GM18520 (cell line): ENCODE measurements around the gene CCDC71.

Experiments
- ATAC-seq: cut with Tn5 transposase; IDR thresholded peaks from one replicate; pipeline ENCODE4 v1.9.1; 2021; ENCODE audit not compliant: unreplicated experiment

Gene CCDC71

DNA sequence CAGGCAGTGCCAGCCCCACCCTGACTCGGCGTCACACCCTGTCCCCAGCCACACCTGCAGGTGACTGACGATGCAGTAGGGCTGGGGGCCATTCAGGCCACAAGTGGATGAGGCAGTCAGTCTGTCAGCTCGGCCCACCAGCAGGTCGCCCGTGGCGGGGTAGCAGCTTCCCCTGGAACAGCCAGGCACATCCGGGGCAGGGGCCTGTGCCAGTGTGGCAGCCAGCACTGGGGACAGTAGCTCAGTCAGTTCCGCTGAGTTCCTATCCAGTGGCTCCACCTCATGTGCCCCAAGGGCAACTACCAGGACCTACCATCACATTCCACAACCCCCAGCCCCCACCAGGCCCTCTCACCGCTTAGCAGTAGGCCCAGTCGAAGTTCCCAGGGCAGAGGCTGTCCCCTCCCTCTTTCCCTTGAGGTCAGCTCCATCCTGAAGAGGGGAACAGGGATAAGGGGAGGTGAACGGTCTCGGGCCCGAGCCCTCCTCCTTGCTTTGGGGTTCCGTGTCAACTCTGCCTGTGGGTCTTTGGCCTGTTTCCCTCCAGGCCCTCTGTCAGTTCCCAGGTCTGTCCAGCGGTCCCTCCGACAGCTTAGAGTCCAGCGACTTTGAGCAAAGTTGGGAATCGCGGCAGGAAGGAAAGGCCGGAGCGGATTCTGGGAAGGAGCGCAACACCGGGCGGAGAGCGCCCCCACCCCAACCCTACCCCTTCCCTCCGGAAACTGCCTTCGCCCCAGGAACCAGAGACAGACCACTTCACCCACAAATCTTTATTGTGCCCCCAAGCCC is 33.5 kb downstream of the CCDC71 start, which contains the start of gene LAMB2:
LAMB2 (minus strand) TSS at position 614 of the 789 bp plus-strand sequence; CDS start at position 431, 183 bp downstream.
- ATAC-seq = no peak

DNA sequence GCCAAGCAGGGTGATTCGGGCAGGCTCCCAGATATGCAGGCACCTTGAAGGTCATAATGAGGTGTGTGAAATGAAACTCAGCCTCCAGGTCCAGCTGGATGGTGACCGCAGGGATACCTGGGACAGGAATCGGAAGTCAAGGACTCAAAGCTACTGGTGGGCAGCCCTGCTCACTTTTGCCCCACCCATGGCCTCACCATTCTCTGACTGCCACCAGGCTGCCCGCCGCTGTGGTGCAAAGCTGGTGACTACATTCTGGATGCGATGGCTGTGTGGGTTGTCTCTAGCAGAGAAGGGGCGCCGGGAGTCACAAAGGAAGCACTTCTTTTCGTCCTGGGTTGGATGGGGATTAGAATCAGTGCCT is 34.1 kb downstream of the CCDC71 start:
- ATAC-seq = no peak

DNA sequence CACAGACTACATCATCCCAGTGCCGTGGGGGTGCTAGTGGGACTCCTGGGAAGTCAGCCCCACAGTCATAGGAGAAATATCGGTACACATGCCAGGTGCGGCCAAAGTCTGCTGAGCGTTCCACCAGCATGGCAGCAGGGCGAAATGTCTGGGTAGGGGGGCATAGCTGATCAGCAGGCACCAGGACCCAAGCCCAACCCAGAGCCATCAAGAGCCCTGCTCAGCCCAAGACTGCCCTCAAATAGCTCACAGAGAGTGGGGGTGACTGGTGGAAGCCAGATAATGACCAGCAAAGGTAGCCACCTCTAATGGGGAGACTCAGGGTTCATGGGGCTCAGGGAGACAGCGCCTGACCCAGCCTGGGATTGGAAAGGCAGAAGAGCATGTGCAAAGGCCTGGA is 34.6 kb downstream of the CCDC71 start:
- no peak for ATAC-seq

DNA sequence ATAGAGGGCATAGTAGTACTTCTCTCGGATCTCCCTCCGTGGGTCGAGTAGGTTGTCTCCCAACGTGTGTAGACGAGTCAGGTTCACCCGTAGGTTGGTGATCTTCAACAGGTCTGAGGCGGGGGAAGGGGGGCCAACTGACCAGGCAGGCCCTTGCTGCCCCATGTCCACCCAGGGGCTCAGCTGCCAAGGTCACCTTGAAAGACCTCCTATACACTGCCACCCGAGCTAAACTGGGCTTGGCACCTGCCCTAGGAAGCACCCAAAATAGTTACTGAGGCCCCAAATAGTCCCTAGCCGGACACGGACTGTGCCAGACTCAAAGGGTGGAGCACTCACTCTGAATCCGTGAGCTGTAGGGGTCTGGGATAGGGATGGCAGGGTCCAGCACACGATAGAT is 35.1 kb downstream of the CCDC71 start:
- no peak for ATAC-seq

DNA sequence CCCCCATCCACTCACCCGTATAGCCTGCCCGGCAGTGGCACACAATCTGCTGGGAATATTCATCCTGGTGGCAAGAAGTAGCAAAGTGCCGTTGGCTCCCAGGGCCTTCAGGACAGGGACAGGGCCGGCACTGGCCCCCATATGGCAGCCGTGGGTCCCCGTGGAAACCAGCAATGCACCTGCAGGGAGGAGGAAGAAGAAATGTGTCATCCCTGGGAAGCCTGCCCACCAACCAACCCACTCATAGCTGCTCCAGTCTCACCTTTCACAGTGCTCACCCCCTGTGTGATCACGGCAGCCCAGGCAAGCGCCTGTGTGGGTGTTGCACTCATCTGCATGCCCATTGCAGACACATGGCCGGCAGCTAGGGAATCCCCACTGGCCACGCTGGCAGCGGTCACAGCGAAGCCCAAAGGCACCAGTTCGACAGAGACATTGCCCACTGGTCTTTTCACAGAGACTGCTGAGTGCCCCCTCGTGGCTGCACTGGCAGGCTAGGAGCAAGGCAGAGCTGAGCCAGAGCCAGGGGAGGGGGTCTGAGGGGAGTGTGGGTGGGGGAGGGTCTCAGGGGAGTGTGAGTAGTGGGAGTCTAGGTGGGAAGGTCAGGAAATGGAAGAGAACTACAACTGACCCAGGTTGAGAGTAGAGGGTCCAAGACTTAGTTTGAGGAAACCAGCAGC is 41.0 kb downstream of the CCDC71 start:
- no peak for ATAC-seq

DNA sequence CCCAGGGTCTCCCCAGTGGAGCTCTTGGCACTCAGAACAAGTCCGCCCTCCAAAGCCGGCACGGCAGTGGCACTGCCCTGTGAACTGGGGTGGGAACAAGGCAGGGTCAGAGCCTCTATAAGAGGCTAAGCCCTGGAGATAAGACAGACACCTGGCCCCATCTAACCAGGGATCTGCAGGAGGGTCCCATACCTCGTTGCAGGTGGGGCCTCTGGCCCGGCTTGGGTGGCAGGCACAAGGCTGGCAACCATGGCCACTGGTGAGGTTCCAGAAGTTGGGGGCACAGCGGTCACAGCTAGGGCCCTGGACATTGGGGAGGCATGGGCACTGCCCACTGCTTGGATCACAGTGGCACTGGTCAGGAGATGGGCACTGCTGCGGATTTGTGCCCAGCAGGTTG is 41.9 kb downstream of the CCDC71 start:
- ATAC-seq = no peak

DNA sequence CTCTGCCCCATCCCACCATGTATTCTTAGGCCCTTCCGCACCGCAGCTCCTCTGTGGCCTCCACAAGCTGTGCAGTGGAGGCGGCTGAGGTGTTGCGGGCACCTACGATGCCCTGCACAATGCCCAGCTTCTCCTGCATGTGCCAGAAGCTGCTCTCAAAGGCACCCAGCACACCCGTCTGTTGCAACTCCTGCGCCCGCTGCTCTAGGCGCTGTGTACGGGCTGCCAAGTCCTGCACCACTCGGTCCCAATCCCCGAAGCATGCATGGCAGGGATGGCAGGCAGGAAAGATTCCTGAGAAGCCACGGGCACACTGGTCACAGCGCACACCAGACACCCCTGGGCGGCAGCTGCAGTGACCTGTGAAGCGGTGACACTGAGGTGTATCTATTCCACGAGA is 42.4 kb downstream of the CCDC71 start:
- no peak for ATAC-seq

DNA sequence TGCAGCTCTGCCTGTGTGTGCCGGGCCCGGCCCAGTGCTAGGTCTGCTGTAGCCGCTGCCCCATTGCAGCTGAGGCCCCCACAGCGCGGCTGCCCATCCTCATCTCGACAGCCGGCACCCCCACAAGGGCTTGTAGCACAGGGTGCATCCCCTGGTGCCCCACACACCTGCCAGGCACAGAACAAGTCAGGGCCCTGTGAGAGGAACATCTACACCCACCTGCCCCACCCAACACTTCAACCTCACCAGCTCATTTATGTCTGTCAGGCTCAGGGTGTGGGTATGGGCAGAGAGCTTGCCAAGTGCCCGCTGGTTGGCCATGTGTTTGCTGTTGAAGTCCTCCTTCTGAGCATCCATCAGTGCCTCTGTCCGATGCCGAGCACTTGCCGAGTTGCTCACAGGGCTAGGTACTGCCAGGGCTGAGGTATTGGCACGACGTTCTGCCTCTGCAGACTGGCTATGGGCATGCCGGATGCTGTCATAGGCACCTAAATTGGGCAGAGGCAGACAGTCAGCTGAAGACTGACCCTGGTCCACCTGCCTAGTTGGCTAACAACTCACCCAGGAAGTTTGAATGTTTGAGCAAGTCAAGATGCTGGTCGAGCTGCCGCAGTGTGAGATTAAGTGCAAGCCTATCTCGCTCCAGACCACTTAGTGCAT is 43.1 kb downstream of the CCDC71 start:
- no peak for ATAC-seq

DNA sequence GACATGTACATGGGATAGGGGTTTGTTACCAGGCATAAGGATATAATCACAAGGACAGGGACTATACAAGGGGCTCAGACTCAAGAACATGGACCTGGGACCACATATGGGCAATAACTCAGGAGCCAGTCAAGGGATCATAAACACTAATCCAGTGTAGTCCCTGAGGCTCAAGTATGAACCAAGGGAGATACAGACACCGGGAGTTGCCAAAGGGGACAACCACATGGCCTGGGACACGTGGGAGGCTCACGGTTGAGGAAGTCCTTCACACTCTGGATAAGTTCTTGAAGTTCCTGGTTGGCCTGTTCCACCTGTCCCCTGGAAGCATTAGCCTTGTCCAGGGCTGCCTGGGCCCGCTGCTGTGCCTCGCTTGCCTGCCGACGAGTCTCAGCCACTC is 43.7 kb downstream of the CCDC71 start:
- no peak for ATAC-seq

DNA sequence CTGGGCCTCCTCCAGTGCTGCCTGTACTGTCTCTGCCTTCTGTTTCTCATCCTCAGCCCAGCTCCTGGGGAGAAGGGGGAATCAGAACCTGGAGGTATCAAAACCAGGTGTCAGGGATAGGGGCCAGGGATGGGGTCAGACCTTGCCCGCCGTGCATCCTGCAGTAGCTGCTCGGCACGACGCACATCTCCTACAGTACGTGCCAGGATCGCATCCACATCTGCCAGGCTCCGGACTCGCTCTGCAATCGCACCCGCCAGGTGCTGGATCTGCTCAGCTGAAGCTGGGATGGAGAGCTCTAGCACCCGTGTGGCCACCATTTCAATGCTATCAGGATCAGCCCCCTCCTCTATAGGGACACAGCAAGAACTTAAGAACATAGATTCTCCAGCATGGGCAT is 44.1 kb downstream of the CCDC71 start:
- ATAC-seq = no peak

DNA sequence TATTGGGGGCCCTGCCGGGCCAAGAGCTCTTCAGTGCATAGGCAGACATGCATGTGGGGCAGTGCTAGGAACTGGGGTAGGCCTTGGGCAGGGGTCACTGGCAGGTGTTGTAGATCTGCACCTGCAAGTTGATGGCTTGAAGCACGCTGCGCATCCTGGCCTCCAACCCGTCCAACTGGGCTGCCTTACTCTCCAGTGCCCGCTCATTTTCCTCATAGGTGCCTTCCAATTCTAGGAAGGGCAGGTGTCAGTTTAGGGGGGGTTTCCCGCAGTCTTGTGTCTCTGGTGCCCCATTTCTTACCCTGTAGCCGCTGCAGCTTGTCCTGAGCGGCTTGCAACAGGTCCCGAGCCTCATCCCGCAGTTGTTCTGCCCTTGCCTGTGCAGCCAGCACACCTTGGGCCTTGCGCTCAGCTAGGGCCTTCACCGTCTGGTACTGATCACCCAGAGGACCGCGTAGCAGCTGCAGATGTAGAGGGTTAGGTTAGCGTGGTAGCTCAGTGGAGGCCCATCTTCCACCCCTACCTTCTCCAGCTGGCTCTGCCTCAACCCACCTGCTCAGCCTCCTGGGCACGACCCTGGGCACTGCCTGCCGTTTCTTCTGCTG is 44.9 kb downstream of the CCDC71 start:
- ATAC-seq = no peak

DNA sequence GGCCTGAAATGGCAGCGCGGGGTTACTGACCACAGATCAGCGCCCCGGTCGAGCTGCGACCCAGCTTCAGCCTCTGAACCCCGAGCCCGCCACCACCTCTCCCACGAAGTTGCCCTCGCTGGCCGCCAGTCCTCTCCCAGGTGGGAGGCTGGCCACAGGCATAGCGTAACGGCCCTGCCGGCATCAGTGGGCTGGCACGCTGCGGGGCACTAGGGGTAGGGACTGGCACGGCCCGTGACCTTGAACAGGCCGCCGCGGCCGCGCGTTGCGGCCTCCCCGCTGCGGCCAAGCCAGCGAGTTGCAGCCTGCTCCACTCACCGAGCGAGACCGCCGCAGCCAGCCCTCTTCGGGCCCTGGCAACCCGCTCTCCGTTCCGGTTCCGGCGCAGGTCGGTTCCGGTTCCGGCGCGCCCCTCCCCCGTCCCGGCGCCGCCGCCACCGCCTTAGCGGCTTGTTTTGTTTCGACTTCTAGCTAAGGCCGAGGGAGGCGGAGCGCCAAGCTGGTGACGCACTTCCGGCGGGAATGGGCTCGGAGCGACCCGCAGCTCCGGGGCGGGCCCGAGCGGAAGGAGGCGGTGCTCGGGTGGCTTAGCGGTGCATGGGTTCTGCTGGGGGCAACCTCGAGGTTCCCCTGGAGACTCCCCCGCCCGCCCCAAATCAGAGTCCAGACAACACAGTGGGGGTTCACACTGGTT is 45.5 kb downstream of the CCDC71 start, which contains the start of gene USP19:
USP19 (minus strand) TSS at position 386 of the 694 bp plus-strand sequence. CDS start 1,678 bp downstream, outside the sequence.
- peak; percentile 75 for ATAC-seq

DNA sequence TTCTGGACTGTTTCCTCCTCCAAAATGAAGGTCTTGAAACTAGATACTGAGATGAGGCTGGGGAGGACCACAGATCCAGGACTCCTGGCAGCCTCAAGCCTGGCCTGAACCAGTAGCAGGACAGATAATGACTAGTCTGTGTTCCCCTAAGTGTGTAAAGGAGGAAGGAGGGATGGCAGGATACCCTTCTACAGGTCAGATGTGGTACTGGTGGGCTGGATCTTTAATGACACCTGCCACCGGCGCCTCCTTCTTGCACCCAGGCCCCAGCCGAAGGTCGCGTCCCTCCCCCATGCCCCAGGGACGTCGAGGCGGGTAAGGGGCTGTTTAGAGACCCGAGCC is 46.1 kb downstream of the CCDC71 start:
- ATAC-seq = no peak

DNA sequence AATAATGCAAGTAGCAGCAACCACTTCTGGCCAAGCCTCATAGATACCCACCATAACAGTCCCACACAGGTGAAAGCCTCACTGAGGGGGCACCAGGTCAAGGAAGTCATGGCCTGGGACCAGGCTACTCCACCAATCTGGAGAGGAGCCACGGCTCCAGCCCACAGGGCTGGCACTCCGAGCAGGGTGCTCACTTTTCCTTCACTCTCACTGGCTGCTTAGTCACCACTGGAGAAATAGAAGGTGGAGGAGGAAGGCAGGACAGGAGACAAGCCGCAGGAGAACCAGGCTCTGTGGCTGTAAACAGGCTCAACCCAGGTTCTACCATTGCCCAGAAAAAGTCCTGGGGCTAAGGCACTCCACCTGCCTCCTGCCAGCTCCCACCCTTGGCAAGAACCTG is 46.7 kb downstream of the CCDC71 start:
- ATAC-seq = no peak

DNA sequence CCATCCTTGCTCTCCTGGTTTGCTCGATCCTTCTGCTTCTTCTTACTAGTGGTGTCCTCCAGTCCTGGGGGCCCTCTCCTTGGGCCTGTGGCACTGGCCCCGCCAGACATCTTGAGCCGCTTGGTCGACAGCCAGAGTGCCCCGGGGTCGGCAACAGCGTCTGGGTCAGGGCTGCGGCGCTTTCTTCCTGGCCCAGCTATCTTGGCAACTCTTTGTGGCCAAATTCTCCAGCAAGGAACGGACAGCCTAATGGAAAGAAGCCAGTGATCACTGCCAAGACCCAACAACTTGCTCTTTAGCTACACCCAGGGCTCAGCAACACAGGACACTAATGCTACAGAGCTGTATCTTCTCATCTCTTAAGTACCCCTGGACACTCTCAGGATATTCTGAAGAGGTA is 47.1 kb downstream of the CCDC71 start:
- ATAC-seq = no peak
